ENCODE results near the gene WWOX.
A peak's percentile ranks its signal among the peaks of the same experiment; 100 is the strongest.

The WWOX gene

GRCh38 chr16:78407191-78407590, 307.7 kb downstream of the WWOX start:
- DNase-seq, result no peak

- no peak for DNase-seq
Observed at GRCh38 chr16:78413651-78414050, 314.2 kb downstream of the WWOX start.

GRCh38 chr16:78415013-78415412, 315.6 kb downstream of the WWOX start:
- DNase-seq, result no peak

- DNase-seq, result no peak
Observed at GRCh38 chr16:78415669-78416068, 316.2 kb downstream of the WWOX start.

GRCh38 chr16:78416400-78416799, 316.9 kb downstream of the WWOX start:
- no peak for DNase-seq

- peak; percentile 91 for DNase-seq
Observed at GRCh38 chr16:78421181-78421708, 321.8 kb downstream of the WWOX start.

GRCh38 chr16:78425281-78425680, 325.8 kb downstream of the WWOX start:
- no peak for DNase-seq

GRCh38 chr16:78425891-78426510, 326.5 kb downstream of the WWOX start:
- DNase-seq, result peak; percentile 32

GRCh38 chr16:78428193-78428592, 328.7 kb downstream of the WWOX start:
- DNase-seq, result no peak

GRCh38 chr16:78430281-78430680, 330.8 kb downstream of the WWOX start:
- DNase-seq, result no peak

GRCh38 chr16:78431004-78431670, 331.7 kb downstream of the WWOX start:
- no peak for DNase-seq

GRCh38 chr16:78431701-78432100, 332.2 kb downstream of the WWOX start:
- no peak for DNase-seq

GRCh38 chr16:78432451-78432850, 333.0 kb downstream of the WWOX start:
- DNase-seq, result no peak

GRCh38 chr16:78433116-78433515, 333.7 kb downstream of the WWOX start:
- no peak for DNase-seq

GRCh38 chr16:78434401-78434800, 334.9 kb downstream of the WWOX start:
- DNase-seq, result no peak

- DNase-seq, result no peak
Observed at GRCh38 chr16:78435260-78435659, 335.8 kb downstream of the WWOX start.

- no peak for DNase-seq
Observed at GRCh38 chr16:78436023-78436422, 336.6 kb downstream of the WWOX start.

- DNase-seq, result no peak
Observed at GRCh38 chr16:78436846-78437245, 337.4 kb downstream of the WWOX start.

GRCh38 chr16:78437352-78437968, 338.0 kb downstream of the WWOX start:
- DNase-seq, result peak; percentile 65

- no peak for DNase-seq
Observed at GRCh38 chr16:78438219-78438618, 338.8 kb downstream of the WWOX start.

GRCh38 chr16:78438632-78439031, 339.2 kb downstream of the WWOX start:
- DNase-seq, result no peak

GRCh38 chr16:78439646-78440045, 340.2 kb downstream of the WWOX start:
- DNase-seq, result no peak

GRCh38 chr16:78441298-78441697, 341.8 kb downstream of the WWOX start:
- DNase-seq, result no peak
